GM23338 (cell line): ENCODE measurements around the gene RICTOR. TPM values are rescaled to one million over a fixed set of nuclear protein-coding genes. Genes with fewer than 3 reads are reported as not detected.

Experiments used
- ATAC-seq: fragments of 200-7000 bp; cut with Tn5 transposase; 3 replicates; pipeline ENCODE4 v1.9.1; 2020
- DNase-seq: peaks from one replicate; pipeline ENCODE4 v3.0.0-alpha.2; 2015; ENCODE audit warnings: low spot score
- H2AFZ ChIP-seq: fragments of 200-600 bp; sonication (generic); 2 replicates; pipeline ENCODE4 v1.8.0; 2016; ENCODE audit warnings: antibody characterized with exemption, mild to moderate bottlenecking, moderate library complexity
- H3F3A ChIP-seq: fragments of 200-600 bp; sonication (generic); replicated peaks from 2 replicates; pipeline ENCODE4 v1.8.0; 2017; ENCODE audit warnings: antibody characterized with exemption, mixed run types, low read depth
- H3K27ac ChIP-seq: fragments of 200-600 bp; sonication (generic); 2 replicates; pipeline ENCODE4 v1.6.1; 2016; ENCODE audit warnings: low read depth
- H3K27me3 ChIP-seq: fragments of 200-600 bp; sonication (generic); 2 replicates; pipeline ENCODE4 v1.8.0; 2016; ENCODE audit warnings: mild to moderate bottlenecking, mixed run types, moderate library complexity; ENCODE audit not compliant: insufficient read depth
- H3K36me3 ChIP-seq: fragments of 200-600 bp; sonication (generic); 2 replicates; pipeline ENCODE4 v1.8.0; 2016; ENCODE audit warnings: mild to moderate bottlenecking; ENCODE audit not compliant: insufficient read depth
- H3K4me1 ChIP-seq: fragments of 200-600 bp; sonication (generic); 2 replicates; pipeline ENCODE4 v1.8.0; 2016; ENCODE audit warnings: mild to moderate bottlenecking, moderate library complexity; ENCODE audit not compliant: insufficient read depth
- H3K4me2 ChIP-seq: fragments of 200-600 bp; sonication (generic); 2 replicates; pipeline ENCODE4 v1.7.1; 2017; ENCODE audit warnings: mixed run types
- H3K4me3 ChIP-seq: fragments of 200-600 bp; sonication (generic); 2 replicates; pipeline ENCODE4 v1.6.1; 2016; ENCODE audit warnings: mixed run types
- H3K79me2 ChIP-seq: fragments of 200-600 bp; sonication (generic); replicated peaks from 2 replicates; pipeline ENCODE4 v1.8.0; 2017; ENCODE audit warnings: mild to moderate bottlenecking; ENCODE audit not compliant: insufficient read depth
- H3K9me2 ChIP-seq: fragments of 200-600 bp; sonication (generic); 2 replicates; pipeline ENCODE4 v1.8.0; 2017; ENCODE audit not compliant: insufficient read depth
- H4K20me1 ChIP-seq: fragments of 200-600 bp; sonication (generic); replicated peaks from 2 replicates; pipeline ENCODE4 v1.8.0; 2017; ENCODE audit warnings: mild to moderate bottlenecking; ENCODE audit not compliant: insufficient read depth
- H3K27ac Mint-ChIP-seq: 2 replicates; pipeline ENCODE4 v1.8.0; 2020; ENCODE audit warnings: inconsistent platforms, mild to moderate bottlenecking, moderate library complexity, mixed read lengths
- H3K27me3 Mint-ChIP-seq: 3 replicates; pipeline ENCODE4 v1.8.0; 2022; ENCODE audit warnings: low read depth, mild to moderate bottlenecking, moderate library complexity, mixed read lengths, inconsistent platforms; ENCODE audit not compliant: insufficient read depth, poor library complexity
- H3K36me3 Mint-ChIP-seq: 3 replicates; pipeline ENCODE4 v1.8.0; 2021; ENCODE audit warnings: low read depth, mild to moderate bottlenecking, inconsistent platforms, moderate library complexity, mixed read lengths
- H3K4me1 Mint-ChIP-seq: 3 replicates; pipeline ENCODE4 v1.8.0; 2020; ENCODE audit warnings: mild to moderate bottlenecking, inconsistent platforms, mixed read lengths
- H3K4me3 Mint-ChIP-seq: 3 replicates; pipeline ENCODE4 v1.8.0; 2021; ENCODE audit warnings: moderate library complexity, mild to moderate bottlenecking, inconsistent platforms, mixed read lengths
- H3K9me3 Mint-ChIP-seq: 3 replicates; pipeline ENCODE4 v1.8.0; 2020; ENCODE audit warnings: moderate library complexity, mild to moderate bottlenecking, inconsistent platforms, mixed read lengths
- CREB1 ChIP-seq: fragments of 250-450 bp; sonication (Bioruptor Pico); IDR thresholded peaks from 2 replicates; pipeline ENCODE4 v1.5.0; 2020; ENCODE audit warnings: low read depth, mild to moderate bottlenecking, moderate library complexity
- CTCF ChIP-seq, 2 experiments: fragments of 200-600 bp in 1 of 2; sonication (generic) in 1 of 2; conservative IDR thresholded peaks; 2 replicates each; pipeline versions ENCODE4 v1.5.1 to v1.6.1; 2016 to 2017; ENCODE audit warnings: antibody characterized with exemption in 2 of 2, low read depth in 2 of 2, mild to moderate bottlenecking in 2 of 2, moderate library complexity in 1 of 2
- EZH2 ChIP-seq: fragments of 200-600 bp; sonication (generic); IDR thresholded peaks from one replicate; pipeline ENCODE4 v1.8.0; 2017; ENCODE audit warnings: antibody characterized with exemption, mild to moderate bottlenecking, low read depth; ENCODE audit not compliant: unreplicated experiment
- EZH2phosphoT487 ChIP-seq: fragments of 200-600 bp; sonication (generic); IDR thresholded peaks from one replicate; pipeline ENCODE4 v1.8.1; 2018; ENCODE audit warnings: antibody characterized with exemption; ENCODE audit not compliant: unreplicated experiment
- JUNB ChIP-seq: IDR thresholded peaks from one replicate; pipeline ENCODE4 v1.6.1; 2016; ENCODE audit warnings: antibody characterized with exemption; ENCODE audit not compliant: unreplicated experiment
- NANOG ChIP-seq: IDR thresholded peaks from 2 replicates; pipeline ENCODE4 v1.6.1; 2016; ENCODE audit warnings: antibody characterized with exemption, borderline replicate concordance
- POLR2AphosphoS5 ChIP-seq: IDR thresholded peaks from 2 replicates; pipeline ENCODE4 v1.6.1; 2016; ENCODE audit warnings: antibody characterized with exemption, low read depth
- STAT1 ChIP-seq: IDR thresholded peaks from one replicate; pipeline ENCODE4 v1.6.1; 2016; ENCODE audit warnings: antibody characterized with exemption; ENCODE audit not compliant: unreplicated experiment
- ZNF114 ChIP-seq: fragments of 250-450 bp; sonication (Bioruptor Pico); IDR thresholded peaks from 2 replicates; pipeline ENCODE4 v1.5.0; 2020; ENCODE audit warnings: mild to moderate bottlenecking, moderate library complexity
- ZNF331 ChIP-seq: fragments of 250-450 bp; sonication (Bioruptor Pico); IDR thresholded peaks from 2 replicates; pipeline ENCODE4 v1.5.0; 2020; ENCODE audit warnings: low read depth, mild to moderate bottlenecking, moderate library complexity
- polyA plus RNA-seq: library from polyadenylated mRNA; unstranded; fragments of >200 nt; fragmentation: Nextera tagmentation; extraction: Ambion mirVana; gene quantifications from 2 replicates; pipeline ENCODE4 v1.2.1, GENCODE V29; 2016
- total RNA-seq: library from RNA; depleted of rRNA; stranded (reverse); fragments of >200 nt; shearing (Covaris generic); gene quantifications from 2 replicates; pipeline ENCODE4 v1.2.3, GENCODE V29; 2014
- TF ChIP-seq, protein P1 (sequence below): fragments of 250-450 bp; sonication (Bioruptor Pico); IDR thresholded peaks from 2 replicates; pipeline ENCODE4 v1.5.0; 2020; ENCODE audit warnings: mild to moderate bottlenecking, moderate library complexity
- TF ChIP-seq, protein P2 (sequence below): IDR thresholded peaks from 2 replicates; pipeline ENCODE4 v1.6.1; 2016; ENCODE audit warnings: antibody characterized with exemption
- TF ChIP-seq, protein P3 (sequence below): IDR thresholded peaks from one replicate; pipeline ENCODE4 v1.6.1; 2018; ENCODE audit warnings: antibody characterized with exemption; ENCODE audit not compliant: unreplicated experiment

RICTOR gene
- total and polyA plus RNA-seq, 2 experiments from 2014 or later = 9.9 to 27.4 TPM

DNA sequence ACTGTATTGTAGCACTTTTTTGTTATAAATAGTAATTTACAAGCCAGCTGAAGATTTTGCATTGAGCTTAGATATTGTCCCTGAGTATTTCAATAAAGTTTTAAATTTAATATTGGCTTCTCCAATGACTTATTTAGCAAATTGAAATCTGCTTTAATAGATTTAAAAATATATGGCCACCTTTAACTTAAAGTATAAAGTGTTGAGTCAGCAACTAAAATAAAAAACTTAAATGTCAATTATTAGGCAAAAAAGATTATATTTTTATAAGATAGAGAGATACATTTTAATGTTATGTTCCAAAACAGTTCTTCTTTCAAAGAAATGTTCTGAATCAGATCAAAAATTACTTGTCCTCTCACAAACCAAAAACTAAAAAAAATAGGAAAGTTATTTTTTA, 167.7 kb downstream of the RICTOR start (continued):
- TF ChIP-seq EZH2phosphoT487 (no peak), EZH2 (no peak), ZNF331 (CRISPR knock-in tag) (no peak), POLR2AphosphoS5 (no peak), JUNB (no peak)

GRCh38 chr5:38905516-38905915, 168.7 kb downstream of the RICTOR start:
- no peaks in the 10 kb centered on the region; the same call in 2 of the 3 replicates for H3K4me1 Mint-ChIP-seq
- H3K4me2 ChIP-seq = no peak overlapping the region
- DNase-seq = no peak
- no peaks in the 10 kb centered on the region for H3K79me2 ChIP-seq
- H3F3A ChIP-seq = no peaks in the 10 kb centered on the region
- H2AFZ ChIP-seq = no peak overlapping the region
- no peak overlapping the region for H3K4me3 ChIP-seq
- no peaks in the 10 kb centered on the region for H3K36me3 ChIP-seq
- no peak overlapping the region for H3K27ac ChIP-seq
- no peak overlapping the region for H3K4me3 Mint-ChIP-seq
- H4K20me1 ChIP-seq = no peaks in the 10 kb centered on the region
- H3K4me1 ChIP-seq = no peaks in the 10 kb centered on the region
- peaks cover 23% of the 10 kb centered on the region for H3K9me3 Mint-ChIP-seq
- H3K9me2 ChIP-seq = peaks cover 7% of the 10 kb centered on the region
- no peak for ATAC-seq
- no peaks in the 10 kb centered on the region for H3K27me3 ChIP-seq
- no peak overlapping the region for H3K27ac Mint-ChIP-seq
- H3K36me3 Mint-ChIP-seq = peaks cover 17% of the 10 kb centered on the region; the same call in 2 of the 3 replicates
- no peaks in the 10 kb centered on the region for H3K27me3 Mint-ChIP-seq
- TF ChIP-seq ZNF331 (CRISPR knock-in tag) = no peak
- TF ChIP-seq EZH2phosphoT487 = no peak
- TF ChIP-seq STAT1 = no peak
- no peak for TF ChIP-seq NANOG
- no peak for TF ChIP-seq JUNB
- TF ChIP-seq, protein P1, sequence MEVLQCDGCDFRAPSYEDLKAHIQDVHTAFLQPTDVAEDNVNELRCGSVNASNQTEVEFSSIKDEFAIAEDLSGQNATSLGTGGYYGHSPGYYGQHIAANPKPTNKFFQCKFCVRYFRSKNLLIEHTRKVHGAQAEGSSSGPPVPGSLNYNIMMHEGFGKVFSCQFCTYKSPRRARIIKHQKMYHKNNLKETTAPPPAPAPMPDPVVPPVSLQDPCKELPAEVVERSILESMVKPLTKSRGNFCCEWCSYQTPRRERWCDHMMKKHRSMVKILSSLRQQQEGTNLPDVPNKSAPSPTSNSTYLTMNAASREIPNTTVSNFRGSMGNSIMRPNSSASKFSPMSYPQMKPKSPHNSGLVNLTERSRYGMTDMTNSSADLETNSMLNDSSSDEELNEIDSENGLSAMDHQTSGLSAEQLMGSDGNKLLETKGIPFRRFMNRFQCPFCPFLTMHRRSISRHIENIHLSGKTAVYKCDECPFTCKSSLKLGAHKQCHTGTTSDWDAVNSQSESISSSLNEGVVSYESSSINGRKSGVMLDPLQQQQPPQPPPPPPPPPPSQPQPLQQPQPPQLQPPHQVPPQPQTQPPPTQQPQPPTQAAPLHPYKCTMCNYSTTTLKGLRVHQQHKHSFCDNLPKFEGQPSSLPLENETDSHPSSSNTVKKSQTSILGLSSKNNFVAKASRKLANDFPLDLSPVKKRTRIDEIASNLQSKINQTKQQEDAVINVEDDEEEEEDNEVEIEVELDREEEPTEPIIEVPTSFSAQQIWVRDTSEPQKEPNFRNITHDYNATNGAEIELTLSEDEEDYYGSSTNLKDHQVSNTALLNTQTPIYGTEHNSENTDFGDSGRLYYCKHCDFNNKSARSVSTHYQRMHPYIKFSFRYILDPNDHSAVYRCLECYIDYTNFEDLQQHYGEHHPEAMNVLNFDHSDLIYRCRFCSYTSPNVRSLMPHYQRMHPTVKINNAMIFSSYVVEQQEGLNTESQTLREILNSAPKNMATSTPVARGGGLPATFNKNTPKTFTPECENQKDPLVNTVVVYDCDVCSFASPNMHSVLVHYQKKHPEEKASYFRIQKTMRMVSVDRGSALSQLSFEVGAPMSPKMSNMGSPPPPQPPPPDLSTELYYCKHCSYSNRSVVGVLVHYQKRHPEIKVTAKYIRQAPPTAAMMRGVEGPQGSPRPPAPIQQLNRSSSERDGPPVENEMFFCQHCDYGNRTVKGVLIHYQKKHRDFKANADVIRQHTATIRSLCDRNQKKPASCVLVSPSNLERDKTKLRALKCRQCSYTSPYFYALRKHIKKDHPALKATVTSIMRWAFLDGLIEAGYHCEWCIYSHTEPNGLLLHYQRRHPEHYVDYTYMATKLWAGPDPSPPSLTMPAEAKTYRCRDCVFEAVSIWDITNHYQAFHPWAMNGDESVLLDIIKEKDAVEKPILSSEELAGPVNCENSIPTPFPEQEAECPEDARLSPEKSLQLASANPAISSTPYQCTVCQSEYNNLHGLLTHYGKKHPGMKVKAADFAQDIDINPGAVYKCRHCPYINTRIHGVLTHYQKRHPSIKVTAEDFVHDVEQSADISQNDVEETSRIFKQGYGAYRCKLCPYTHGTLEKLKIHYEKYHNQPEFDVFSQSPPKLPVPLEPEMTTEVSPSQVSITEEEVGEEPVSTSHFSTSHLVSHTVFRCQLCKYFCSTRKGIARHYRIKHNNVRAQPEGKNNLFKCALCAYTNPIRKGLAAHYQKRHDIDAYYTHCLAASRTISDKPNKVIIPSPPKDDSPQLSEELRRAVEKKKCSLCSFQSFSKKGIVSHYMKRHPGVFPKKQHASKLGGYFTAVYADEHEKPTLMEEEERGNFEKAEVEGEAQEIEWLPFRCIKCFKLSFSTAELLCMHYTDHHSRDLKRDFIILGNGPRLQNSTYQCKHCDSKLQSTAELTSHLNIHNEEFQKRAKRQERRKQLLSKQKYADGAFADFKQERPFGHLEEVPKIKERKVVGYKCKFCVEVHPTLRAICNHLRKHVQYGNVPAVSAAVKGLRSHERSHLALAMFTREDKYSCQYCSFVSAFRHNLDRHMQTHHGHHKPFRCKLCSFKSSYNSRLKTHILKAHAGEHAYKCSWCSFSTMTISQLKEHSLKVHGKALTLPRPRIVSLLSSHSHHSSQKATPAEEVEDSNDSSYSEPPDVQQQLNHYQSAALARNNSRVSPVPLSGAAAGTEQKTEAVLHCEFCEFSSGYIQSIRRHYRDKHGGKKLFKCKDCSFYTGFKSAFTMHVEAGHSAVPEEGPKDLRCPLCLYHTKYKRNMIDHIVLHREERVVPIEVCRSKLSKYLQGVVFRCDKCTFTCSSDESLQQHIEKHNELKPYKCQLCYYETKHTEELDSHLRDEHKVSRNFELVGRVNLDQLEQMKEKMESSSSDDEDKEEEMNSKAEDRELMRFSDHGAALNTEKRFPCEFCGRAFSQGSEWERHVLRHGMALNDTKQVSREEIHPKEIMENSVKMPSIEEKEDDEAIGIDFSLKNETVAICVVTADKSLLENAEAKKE (CRISPR knock-in tag) = no peak
- no peak for TF ChIP-seq CREB1
- no peak for TF ChIP-seq EZH2
- TF ChIP-seq ZNF114 (CRISPR knock-in tag) = no peak
- TF ChIP-seq POLR2AphosphoS5 = no peak
- TF ChIP-seq, protein P2, sequence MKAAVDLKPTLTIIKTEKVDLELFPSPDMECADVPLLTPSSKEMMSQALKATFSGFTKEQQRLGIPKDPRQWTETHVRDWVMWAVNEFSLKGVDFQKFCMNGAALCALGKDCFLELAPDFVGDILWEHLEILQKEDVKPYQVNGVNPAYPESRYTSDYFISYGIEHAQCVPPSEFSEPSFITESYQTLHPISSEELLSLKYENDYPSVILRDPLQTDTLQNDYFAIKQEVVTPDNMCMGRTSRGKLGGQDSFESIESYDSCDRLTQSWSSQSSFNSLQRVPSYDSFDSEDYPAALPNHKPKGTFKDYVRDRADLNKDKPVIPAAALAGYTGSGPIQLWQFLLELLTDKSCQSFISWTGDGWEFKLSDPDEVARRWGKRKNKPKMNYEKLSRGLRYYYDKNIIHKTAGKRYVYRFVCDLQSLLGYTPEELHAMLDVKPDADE = no peak
- TF ChIP-seq, protein P3, sequence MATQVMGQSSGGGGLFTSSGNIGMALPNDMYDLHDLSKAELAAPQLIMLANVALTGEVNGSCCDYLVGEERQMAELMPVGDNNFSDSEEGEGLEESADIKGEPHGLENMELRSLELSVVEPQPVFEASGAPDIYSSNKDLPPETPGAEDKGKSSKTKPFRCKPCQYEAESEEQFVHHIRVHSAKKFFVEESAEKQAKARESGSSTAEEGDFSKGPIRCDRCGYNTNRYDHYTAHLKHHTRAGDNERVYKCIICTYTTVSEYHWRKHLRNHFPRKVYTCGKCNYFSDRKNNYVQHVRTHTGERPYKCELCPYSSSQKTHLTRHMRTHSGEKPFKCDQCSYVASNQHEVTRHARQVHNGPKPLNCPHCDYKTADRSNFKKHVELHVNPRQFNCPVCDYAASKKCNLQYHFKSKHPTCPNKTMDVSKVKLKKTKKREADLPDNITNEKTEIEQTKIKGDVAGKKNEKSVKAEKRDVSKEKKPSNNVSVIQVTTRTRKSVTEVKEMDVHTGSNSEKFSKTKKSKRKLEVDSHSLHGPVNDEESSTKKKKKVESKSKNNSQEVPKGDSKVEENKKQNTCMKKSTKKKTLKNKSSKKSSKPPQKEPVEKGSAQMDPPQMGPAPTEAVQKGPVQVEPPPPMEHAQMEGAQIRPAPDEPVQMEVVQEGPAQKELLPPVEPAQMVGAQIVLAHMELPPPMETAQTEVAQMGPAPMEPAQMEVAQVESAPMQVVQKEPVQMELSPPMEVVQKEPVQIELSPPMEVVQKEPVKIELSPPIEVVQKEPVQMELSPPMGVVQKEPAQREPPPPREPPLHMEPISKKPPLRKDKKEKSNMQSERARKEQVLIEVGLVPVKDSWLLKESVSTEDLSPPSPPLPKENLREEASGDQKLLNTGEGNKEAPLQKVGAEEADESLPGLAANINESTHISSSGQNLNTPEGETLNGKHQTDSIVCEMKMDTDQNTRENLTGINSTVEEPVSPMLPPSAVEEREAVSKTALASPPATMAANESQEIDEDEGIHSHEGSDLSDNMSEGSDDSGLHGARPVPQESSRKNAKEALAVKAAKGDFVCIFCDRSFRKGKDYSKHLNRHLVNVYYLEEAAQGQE = no peak
- no peak for TF ChIP-seq CTCF (conservative IDR thresholded peaks at IDR 0.05; ENCODE audit: low read depth in 2 of 2)
